GM18508 (cell line): Measurements from ENCODE around the gene WDR33.

ENCODE experiments used
- ATAC-seq: cut with Tn5 transposase; IDR thresholded peaks from one replicate; pipeline ENCODE4 v1.9.1; 2021; ENCODE audit warnings: moderate number of reproducible peaks; ENCODE audit not compliant: insufficient read depth, unreplicated experiment

WDR33 gene

GRCh38 chr2:127769587-127769986 is 41.4 kb downstream of the WDR33 start:
- no peak for ATAC-seq

GRCh38 chr2:127768775-127769479 is 42.0 kb downstream of the WDR33 start:
- no peak for ATAC-seq

GRCh38 chr2:127763776-127764175 is 47.2 kb downstream of the WDR33 start:
- no peak for ATAC-seq

- ATAC-seq, result no peak
Measured at GRCh38 chr2:127762846-127763245, 48.1 kb downstream of the WDR33 start.

- no peak for ATAC-seq
Measured at GRCh38 chr2:127762441-127762840, 48.5 kb downstream of the WDR33 start.

GRCh38 chr2:127759931-127760330 is 51.0 kb downstream of the WDR33 start:
- ATAC-seq, result no peak

- no peak for ATAC-seq
Measured at GRCh38 chr2:127754186-127754585, 56.8 kb downstream of the WDR33 start.

- no peak for ATAC-seq
Measured at GRCh38 chr2:127753374-127753773, 57.6 kb downstream of the WDR33 start.

GRCh38 chr2:127749537-127749936 is 61.4 kb downstream of the WDR33 start:
- ATAC-seq, result peak; percentile 98

GRCh38 chr2:127747621-127748020 is 63.4 kb downstream of the WDR33 start:
- no peak for ATAC-seq

- no peak for ATAC-seq
Measured at GRCh38 chr2:127743477-127744026, 67.4 kb downstream of the WDR33 start.

- ATAC-seq, result no peak
Measured at GRCh38 chr2:127740665-127741288, 70.2 kb downstream of the WDR33 start.

GRCh38 chr2:127739800-127740199 is 71.2 kb downstream of the WDR33 start:
- no peak for ATAC-seq

GRCh38 chr2:127737892-127738291 is 73.1 kb downstream of the WDR33 start:
- ATAC-seq, result no peak

- ATAC-seq, result peak; percentile 52
Measured at GRCh38 chr2:127735537-127736399, 75.2 kb downstream of the WDR33 start.

GRCh38 chr2:127735044-127735443 is 75.9 kb downstream of the WDR33 start:
- no peak for ATAC-seq

GRCh38 chr2:127733816-127734537 is 77.0 kb downstream of the WDR33 start:
- no peak for ATAC-seq

GRCh38 chr2:127733113-127733815 is 77.7 kb downstream of the WDR33 start:
- no peak for ATAC-seq

- no peak for ATAC-seq
Measured at GRCh38 chr2:127726158-127726880, 84.7 kb downstream of the WDR33 start.
